Nephron progenitor cell (in vitro differentiated cells): ENCODE results near the gene EYA2.

ENCODE experiments used
- DNase-seq: peaks from one replicate; pipeline ENCODE4 v3.0.0; 2021
- H3K27ac Mint-ChIP-seq: 2 replicates; pipeline ENCODE4 v1.8.0; 2021; ENCODE audit warnings: mild to moderate bottlenecking, moderate library complexity, mixed read lengths
- H3K27me3 Mint-ChIP-seq: 2 replicates; pipeline ENCODE4 v1.8.0; 2021; ENCODE audit warnings: mild to moderate bottlenecking, low read depth, mixed read lengths; ENCODE audit not compliant: poor library complexity
- H3K36me3 Mint-ChIP-seq: 2 replicates; pipeline ENCODE4 v1.8.0; 2021; ENCODE audit warnings: low read depth, mixed read lengths
- H3K4me1 Mint-ChIP-seq: 2 replicates; pipeline ENCODE4 v1.8.0; 2021; ENCODE audit warnings: mixed read lengths
- H3K4me3 Mint-ChIP-seq: 2 replicates; pipeline ENCODE4 v1.8.0; 2021; ENCODE audit warnings: mild to moderate bottlenecking, moderate library complexity, mixed read lengths
- H3K9me3 Mint-ChIP-seq: 2 replicates; pipeline ENCODE4 v1.8.0; 2021; ENCODE audit warnings: mild to moderate bottlenecking, moderate library complexity, mixed read lengths
- TF ChIP-seq, protein P1 (sequence below): fragments of 200-600 bp; sonication (generic); IDR thresholded peaks from 2 replicates; pipeline ENCODE4 v1.5.0; 2021; ENCODE audit warnings: antibody characterized with exemption

EYA2 gene

DNA sequence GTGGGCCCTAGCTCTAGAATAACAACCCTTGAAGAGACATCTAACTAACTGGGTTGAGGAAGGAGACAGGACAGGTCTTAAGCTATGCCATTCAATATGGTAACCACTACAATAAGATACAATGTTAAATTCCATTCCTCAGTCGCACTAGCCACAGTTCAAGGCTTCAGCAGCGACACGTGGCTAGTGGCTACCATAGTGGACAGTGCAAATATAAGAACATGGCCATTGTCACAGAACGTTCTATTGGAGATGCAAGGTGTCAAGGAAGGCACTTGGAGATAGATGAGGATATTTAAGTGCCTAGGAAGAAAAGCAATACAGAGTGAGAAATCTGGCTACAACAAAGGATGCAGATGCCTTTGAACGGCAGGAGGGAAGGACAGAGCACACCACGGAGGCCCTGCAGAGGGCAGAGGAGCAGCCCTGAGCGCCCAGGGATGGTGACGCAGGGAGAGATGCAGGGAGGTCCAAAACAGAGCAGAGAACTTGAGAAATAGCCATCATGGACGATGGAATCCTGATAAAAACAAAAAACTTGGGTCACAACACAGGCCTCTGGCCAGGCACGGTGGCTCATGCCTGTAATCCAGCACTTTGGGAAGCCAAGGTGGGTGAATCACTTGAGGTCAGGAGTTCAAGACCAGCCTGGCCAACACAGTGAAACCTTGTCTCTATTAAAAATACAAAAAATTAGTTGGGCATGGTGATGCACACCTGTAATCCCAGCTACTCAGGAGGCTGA is 321.2 kb downstream of the EYA2 start:
- Mint-ChIP-seq H3K4me3 (no peak overlapping the region), H3K27ac (no peak overlapping the region), H3K36me3 (peaks cover 45% of the 10 kb centered on the region), H3K27me3 (no peaks in the 10 kb centered on the region), H3K4me1 (no peaks in the 10 kb centered on the region), H3K9me3 (no peaks in the 10 kb centered on the region)
- TF ChIP-seq, protein P1, sequence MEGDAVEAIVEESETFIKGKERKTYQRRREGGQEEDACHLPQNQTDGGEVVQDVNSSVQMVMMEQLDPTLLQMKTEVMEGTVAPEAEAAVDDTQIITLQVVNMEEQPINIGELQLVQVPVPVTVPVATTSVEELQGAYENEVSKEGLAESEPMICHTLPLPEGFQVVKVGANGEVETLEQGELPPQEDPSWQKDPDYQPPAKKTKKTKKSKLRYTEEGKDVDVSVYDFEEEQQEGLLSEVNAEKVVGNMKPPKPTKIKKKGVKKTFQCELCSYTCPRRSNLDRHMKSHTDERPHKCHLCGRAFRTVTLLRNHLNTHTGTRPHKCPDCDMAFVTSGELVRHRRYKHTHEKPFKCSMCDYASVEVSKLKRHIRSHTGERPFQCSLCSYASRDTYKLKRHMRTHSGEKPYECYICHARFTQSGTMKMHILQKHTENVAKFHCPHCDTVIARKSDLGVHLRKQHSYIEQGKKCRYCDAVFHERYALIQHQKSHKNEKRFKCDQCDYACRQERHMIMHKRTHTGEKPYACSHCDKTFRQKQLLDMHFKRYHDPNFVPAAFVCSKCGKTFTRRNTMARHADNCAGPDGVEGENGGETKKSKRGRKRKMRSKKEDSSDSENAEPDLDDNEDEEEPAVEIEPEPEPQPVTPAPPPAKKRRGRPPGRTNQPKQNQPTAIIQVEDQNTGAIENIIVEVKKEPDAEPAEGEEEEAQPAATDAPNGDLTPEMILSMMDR: no peak
- no peak for DNase-seq

DNA sequence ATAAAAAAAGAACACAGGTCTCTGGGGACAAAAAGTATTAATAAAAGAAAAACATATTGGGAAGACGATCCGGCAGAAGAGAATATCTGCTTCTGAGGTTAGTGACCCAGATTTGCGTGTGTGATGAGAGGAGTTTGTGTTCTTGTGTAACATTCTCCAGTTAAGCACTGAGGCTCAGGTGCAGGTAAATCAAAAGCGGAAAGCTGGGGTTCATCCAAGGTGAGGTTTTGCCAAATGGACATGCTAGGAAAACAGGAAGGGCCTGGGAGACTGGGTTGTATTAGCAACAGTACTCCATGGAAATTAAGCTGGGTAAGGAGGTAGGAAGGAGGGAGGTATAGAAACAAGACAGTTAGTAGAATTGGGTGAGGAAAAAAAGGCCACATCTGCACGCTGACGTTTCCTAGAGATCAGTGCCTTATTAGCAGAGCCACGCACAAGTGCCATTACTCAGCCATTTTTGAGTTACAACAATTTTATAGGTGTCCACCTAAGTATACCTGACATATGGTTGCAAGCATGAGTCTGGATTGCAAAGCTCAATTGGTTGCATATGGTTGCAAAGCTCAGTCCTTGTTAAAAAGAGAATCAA is 322.3 kb downstream of the EYA2 start:
- H3K36me3 Mint-ChIP-seq: peaks cover 54% of the 10 kb centered on the region
- H3K4me3 Mint-ChIP-seq: no peak overlapping the region
- H3K9me3 Mint-ChIP-seq: no peaks in the 10 kb centered on the region
- H3K27me3 Mint-ChIP-seq: no peaks in the 10 kb centered on the region
- TF ChIP-seq, protein P1: no peak
- DNase-seq: no peak
- H3K27ac Mint-ChIP-seq: peak overlapping the region; percentile 23
- H3K4me1 Mint-ChIP-seq: no peaks in the 10 kb centered on the region

DNA sequence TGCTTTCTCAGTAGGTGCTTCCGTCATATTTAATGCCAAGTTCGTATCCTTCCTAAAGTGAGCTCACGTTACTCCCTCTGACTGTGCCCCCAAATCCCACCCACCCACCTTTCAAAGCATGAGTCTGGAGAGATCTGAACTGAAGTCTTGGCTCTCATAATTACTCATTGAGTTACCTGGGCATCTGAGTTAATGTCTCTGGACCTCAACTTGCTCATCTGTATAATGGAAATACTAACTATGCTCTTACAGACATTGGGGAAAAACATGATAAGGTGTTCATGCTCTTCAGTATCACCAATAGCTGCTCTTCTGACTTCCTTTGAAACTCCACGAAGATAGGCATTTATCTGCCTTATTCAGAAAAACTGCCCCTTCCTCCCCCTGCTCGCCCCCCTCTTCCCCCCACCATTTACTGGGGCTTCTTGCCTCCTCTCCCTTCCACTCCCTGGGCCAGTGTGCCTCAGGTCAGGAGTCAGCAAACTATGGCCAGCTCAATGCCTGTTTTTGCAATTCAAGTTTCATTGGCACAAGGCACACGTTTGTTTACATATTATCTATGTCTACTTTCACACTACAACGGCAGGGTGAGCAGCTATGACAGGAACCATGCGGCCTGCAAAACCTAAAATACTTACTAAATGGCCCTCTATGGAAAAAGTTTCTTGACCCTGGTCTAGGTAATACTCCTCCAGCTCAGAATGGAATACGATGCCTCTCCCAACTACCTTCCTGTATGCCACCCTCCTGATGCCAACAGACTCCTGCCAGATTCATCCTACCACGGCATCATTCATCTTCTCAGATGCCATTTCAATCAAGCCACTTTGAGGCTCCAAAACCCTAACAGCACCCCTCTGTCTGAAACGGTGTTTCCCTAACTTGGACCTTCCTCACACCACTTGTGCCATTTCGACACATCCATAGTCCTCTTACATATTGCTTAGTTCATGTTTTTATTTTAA is 323.1 kb downstream of the EYA2 start:
- DNase-seq: no peak
- Mint-ChIP-seq H3K4me1 (no peaks in the 10 kb centered on the region), H3K4me3 (no peak overlapping the region), H3K27ac (peak overlapping the region; percentile 64), H3K9me3 (no peaks in the 10 kb centered on the region), H3K27me3 (no peaks in the 10 kb centered on the region), H3K36me3 (peaks cover 62% of the 10 kb centered on the region)
- TF ChIP-seq, protein P1: no peak

DNA sequence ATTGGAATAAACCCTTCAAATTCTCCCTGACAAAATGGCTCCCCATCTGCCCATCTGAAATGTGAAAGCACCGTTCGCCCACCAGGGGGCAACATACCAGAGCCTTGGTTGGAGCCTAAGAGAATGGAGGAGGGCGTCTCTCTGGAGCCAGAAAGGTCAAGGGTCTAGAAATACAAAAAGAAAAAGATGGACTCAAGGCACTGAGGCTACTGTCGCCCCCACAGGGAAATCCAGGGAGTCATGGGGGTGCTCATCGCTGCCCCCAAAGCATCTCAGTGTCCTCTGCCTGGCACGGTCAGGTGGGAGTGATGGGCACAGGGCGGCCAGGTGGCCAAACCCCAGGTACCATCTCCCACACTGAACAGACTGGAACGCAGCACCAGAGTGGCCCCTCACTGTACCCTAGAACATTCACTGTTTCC is 325.5 kb downstream of the EYA2 start:
- Mint-ChIP-seq H3K27ac (peak overlapping the region; percentile 29), H3K4me3 (no peak overlapping the region), H3K9me3 (no peaks in the 10 kb centered on the region), H3K4me1 (no peaks in the 10 kb centered on the region), H3K27me3 (no peaks in the 10 kb centered on the region), H3K36me3 (peaks cover 78% of the 10 kb centered on the region)
- peak; percentile 49 for DNase-seq
- TF ChIP-seq, protein P1: peak; percentile 52

DNA sequence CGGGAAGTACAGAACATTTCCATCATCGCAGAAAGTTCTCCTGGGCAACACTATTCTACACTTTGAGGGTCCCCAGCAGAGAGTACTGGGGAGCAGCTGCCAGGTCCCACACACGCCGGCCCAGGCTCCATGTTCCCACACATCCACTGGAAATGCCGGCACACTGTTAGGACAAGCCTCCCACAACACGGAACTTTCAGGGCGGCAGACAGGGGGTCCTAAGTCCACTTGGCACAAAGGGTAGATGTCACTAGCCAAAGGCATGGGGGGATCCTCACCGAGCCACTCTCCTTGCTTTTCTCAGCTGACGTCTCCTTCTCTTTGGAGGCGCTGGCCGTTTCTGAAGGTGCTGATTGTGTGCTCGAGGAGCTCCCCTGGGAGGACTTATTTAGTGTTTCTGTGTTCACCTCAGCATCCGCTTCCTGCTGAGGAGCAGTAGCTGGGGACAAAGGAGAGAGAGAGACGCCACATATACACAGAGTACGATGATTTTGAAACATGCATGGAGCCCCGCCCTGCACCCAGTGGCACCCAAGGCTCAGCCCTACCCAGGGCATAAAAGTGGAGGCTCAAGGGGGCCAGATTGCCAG is 326.5 kb downstream of the EYA2 start:
- TF ChIP-seq, protein P1: no peak
- H3K36me3 Mint-ChIP-seq: peaks cover 76% of the 10 kb centered on the region
- no peak for DNase-seq

More for the DNA sequence above, 326.5 kb downstream of the EYA2 start:
- Mint-ChIP-seq H3K27ac (peak overlapping the region; percentile 66), H3K4me1 (no peaks in the 10 kb centered on the region), H3K4me3 (no peak overlapping the region), H3K9me3 (no peaks in the 10 kb centered on the region), H3K27me3 (no peaks in the 10 kb centered on the region)
